H7 (cell line): ENCODE results near the gene C5orf47. TPM values are rescaled to one million over a fixed set of nuclear protein-coding genes. Genes with fewer than 3 reads are reported as not detected.
"Not testable (repeated sequence)": the region's sequence is repeated elsewhere in the genome, so short reads cannot be mapped to it uniquely, and the experiment has no call there.

ENCODE experiments used
- DNase-seq: peaks from one replicate; pipeline ENCODE4 v3.0.0; 2012
- H3K27me3 ChIP-seq: 2 replicates; pipeline ENCODE4 v1.6.0; 2011; ENCODE audit warnings: mild to moderate bottlenecking, low read length; ENCODE audit not compliant: control insufficient read depth, insufficient read depth
- H3K36me3 ChIP-seq: replicated peaks from 2 replicates; pipeline ENCODE4 v1.5.1; 2011; ENCODE audit warnings: low read length; ENCODE audit not compliant: control insufficient read depth, insufficient read depth
- H3K4me3 ChIP-seq: 2 replicates; pipeline ENCODE4 v1.5.1; 2011; ENCODE audit warnings: low read depth, mild to moderate bottlenecking, control low read depth, low read length, moderate library complexity; ENCODE audit not compliant: insufficient read depth
- total RNA-seq: library from RNA; depleted of rRNA; stranded (reverse); fragments of >200 nt; shearing (Covaris generic); gene quantifications from 2 replicates; pipeline ENCODE4 v1.2.3, GENCODE V29; 2014

C5orf47 gene
- total RNA-seq, 1 experiment from 2014 or later: 0.28 TPM

GRCh38 chr5:173984218-173984617 is 4.8 kb upstream of the C5orf47 start:
- H3K36me3 ChIP-seq: no peaks in the 10 kb centered on the region
- no peak overlapping the region for H3K4me3 ChIP-seq
- H3K27me3 ChIP-seq: no peaks in the 10 kb centered on the region
- DNase-seq: no peak

GRCh38 chr5:173989432-173990082 is 587 bp downstream of the C5orf47 start:
- H3K4me3 ChIP-seq: no peak overlapping the region
- no peak for DNase-seq
- no peaks in the 10 kb centered on the region for H3K27me3 ChIP-seq
- no peaks in the 10 kb centered on the region for H3K36me3 ChIP-seq

GRCh38 chr5:173997331-173997730 is 8.4 kb downstream of the C5orf47 start:
- H3K27me3 ChIP-seq: no peaks in the 10 kb centered on the region
- no peaks in the 10 kb centered on the region for H3K36me3 ChIP-seq
- no peak for DNase-seq
- no peak overlapping the region for H3K4me3 ChIP-seq

- DNase-seq: no peak
- no peaks in the 10 kb centered on the region for H3K36me3 ChIP-seq
- no peaks in the 10 kb centered on the region for H3K27me3 ChIP-seq
- no peak overlapping the region for H3K4me3 ChIP-seq
These were observed 9.6 kb downstream of the C5orf47 start for GRCh38 chr5:173998531-173998930.

GRCh38 chr5:174000076-174000475 is 11.1 kb downstream of the C5orf47 start:
- Histone ChIP-seq H3K36me3 (no peaks in the 10 kb centered on the region), H3K27me3 (no peaks in the 10 kb centered on the region), H3K4me3 (no peak overlapping the region)
- DNase-seq: no peak

GRCh38 chr5:174003795-174004194 is 14.8 kb downstream of the C5orf47 start:
- Histone ChIP-seq H3K4me3 (no peak overlapping the region), H3K36me3 (no peaks in the 10 kb centered on the region), H3K27me3 (no peaks in the 10 kb centered on the region)
- DNase-seq: no peak

- no peaks in the 10 kb centered on the region for H3K27me3 ChIP-seq
- no peaks in the 10 kb centered on the region for H3K36me3 ChIP-seq
- H3K4me3 ChIP-seq: no peak overlapping the region
- no peak for DNase-seq
These were observed 20.0 kb downstream of the C5orf47 start for GRCh38 chr5:174008922-174009321.

GRCh38 chr5:174010365-174010764 is 21.4 kb downstream of the C5orf47 start:
- no peak overlapping the region for H3K4me3 ChIP-seq
- H3K36me3 ChIP-seq: no peaks in the 10 kb centered on the region
- H3K27me3 ChIP-seq: no peaks in the 10 kb centered on the region
- no peak for DNase-seq

GRCh38 chr5:174011441-174011840 is 22.5 kb downstream of the C5orf47 start:
- DNase-seq: no peak

GRCh38 chr5:174020069-174020927 is 31.3 kb downstream of the C5orf47 start:
- H3K4me3 ChIP-seq: peak overlapping the region; percentile 41
- not testable (repeated sequence) for H3K36me3 ChIP-seq, H3K27me3 ChIP-seq
- peak; percentile 64 for DNase-seq

More at GRCh38 chr5:174011441-174011840, 22.5 kb downstream of the C5orf47 start:
- H3K27me3 ChIP-seq: no peaks in the 10 kb centered on the region
- no peak overlapping the region for H3K4me3 ChIP-seq
- no peaks in the 10 kb centered on the region for H3K36me3 ChIP-seq

- H3K27me3 ChIP-seq: no peaks in the 10 kb centered on the region
- H3K36me3 ChIP-seq: no peaks in the 10 kb centered on the region
- DNase-seq: no peak
- H3K4me3 ChIP-seq: no peak overlapping the region
These were observed 31.9 kb downstream of the C5orf47 start for GRCh38 chr5:174020928-174021304.

GRCh38 chr5:174022384-174023095 is 33.6 kb downstream of the C5orf47 start:
- peak; percentile 28 for DNase-seq
- no peaks in the 10 kb centered on the region for H3K36me3 ChIP-seq
- no peak overlapping the region for H3K4me3 ChIP-seq
- no peaks in the 10 kb centered on the region for H3K27me3 ChIP-seq

- DNase-seq: no peak
- Histone ChIP-seq H3K27me3 (no peaks in the 10 kb centered on the region), H3K4me3 (no peak overlapping the region)
These were observed 41.3 kb downstream of the C5orf47 start for GRCh38 chr5:174030286-174030685.

GRCh38 chr5:174044466-174045254 is 55.7 kb downstream of the C5orf47 start:
- H3K36me3 ChIP-seq: no peaks in the 10 kb centered on the region
- no peak overlapping the region for H3K4me3 ChIP-seq
- H3K27me3 ChIP-seq: peaks cover 2% of the 10 kb centered on the region; the same call in 1 of the 2 replicates
- no peak for DNase-seq

More at GRCh38 chr5:174030286-174030685, 41.3 kb downstream of the C5orf47 start:
- no peaks in the 10 kb centered on the region for H3K36me3 ChIP-seq
